Bronchial epithelial cell (primary cell): ENCODE measurements around the gene DPEP2. TPM values are rescaled to one million over a fixed set of nuclear protein-coding genes. Genes with fewer than 3 reads are reported as not detected.

Experiments
- DNase-seq: peaks from one replicate; pipeline ENCODE4 v3.0.0-alpha.2; 2010; ENCODE audit warnings: low read depth
- FAIRE-seq: peaks from 2 replicates; lab custom pipeline; 2011; peaks lifted over from hg19 to GRCh38; lab: Jason Lieb, UNC
- H3K27me3 ChIP-seq: 2 replicates; pipeline ENCODE4 v1.5.1; 2011; ENCODE audit warnings: low read length; ENCODE audit not compliant: control insufficient read depth, insufficient read depth
- H3K36me3 ChIP-seq: 2 replicates; pipeline ENCODE4 v1.5.1; 2011; ENCODE audit warnings: low read length; ENCODE audit not compliant: control insufficient read depth, insufficient read depth
- H3K4me3 ChIP-seq: 2 replicates; pipeline ENCODE4 v1.5.1; 2011; ENCODE audit warnings: mild to moderate bottlenecking, low read depth, low read length, control low read depth
- CTCF ChIP-seq: IDR thresholded peaks from 2 replicates; pipeline ENCODE4 v1.5.1; 2011; ENCODE audit warnings: mild to moderate bottlenecking, moderate library complexity, low read length, control low read depth, inconsistent platforms; ENCODE audit not compliant: insufficient read depth, severe bottlenecking
- total RNA-seq: library from RNA; depleted of rRNA; stranded (reverse); fragments of >200 nt; gene quantifications from 2 replicates; pipeline ENCODE4 v1.2.1, GENCODE V29; 2014

The DPEP2 gene
- total RNA-seq, 1 donor from 2014 or later: not detected

- TF ChIP-seq CTCF: no peak
- Histone ChIP-seq H3K4me3 (no peak overlapping the region), H3K27me3 (no peaks in the 10 kb centered on the region), H3K36me3 (peaks cover 49% of the 10 kb centered on the region)
- FAIRE-seq (no peak), DNase-seq (no peak)
Observed at GRCh38 chr16:67944690-67945391, 54.4 kb downstream of the DPEP2 start.

- Histone ChIP-seq H3K27me3 (no peaks in the 10 kb centered on the region), H3K4me3 (no peak within 1 kb of the TSS), H3K36me3 (peaks cover 45% of the 10 kb centered on the region)
- FAIRE-seq (no peak), DNase-seq (no peak)
- TF ChIP-seq CTCF: no peak
Observed at GRCh38 chr16:67943619-67944504, 55.4 kb downstream of the DPEP2 start, which contains the start of gene LCAT. Gene LCAT (minus strand): TSS chr16:67944120. CDS start chr16:67944101, 19 bp downstream.

- Histone ChIP-seq H3K36me3 (peaks cover 40% of the 10 kb centered on the region), H3K27me3 (no peaks in the 10 kb centered on the region), H3K4me3 (no peak overlapping the region)
- FAIRE-seq: no peak
- DNase-seq: no peak
- TF ChIP-seq CTCF: no peak
Observed at GRCh38 chr16:67943256-67943618, 56.0 kb downstream of the DPEP2 start.

- H3K4me3 ChIP-seq: no peak overlapping the region
- H3K36me3 ChIP-seq: peaks cover 36% of the 10 kb centered on the region
- TF ChIP-seq CTCF: no peak
- no peaks in the 10 kb centered on the region for H3K27me3 ChIP-seq
- FAIRE-seq (no peak), DNase-seq (no peak)
Observed at GRCh38 chr16:67942510-67943255, 56.6 kb downstream of the DPEP2 start.

GRCh38 chr16:67942200-67942509 lies 57.1 kb downstream of the DPEP2 start:
- DNase-seq: peak; percentile 21
- FAIRE-seq: peak; percentile 47
- Histone ChIP-seq H3K4me3 (no peak overlapping the region), H3K36me3 (peaks cover 32% of the 10 kb centered on the region), H3K27me3 (no peaks in the 10 kb centered on the region)
- TF ChIP-seq CTCF: peak; percentile 85
